GM19397 (cell line): ENCODE data around the gene CLEC16A.
A peak's percentile ranks its signal among the peaks of the same experiment; 100 is the strongest.
"Not testable (repeated sequence)": the region's sequence is repeated elsewhere in the genome, so short reads cannot be mapped to it uniquely, and the experiment has no call there.

Experiments used
- ATAC-seq: cut with Tn5 transposase; IDR thresholded peaks from one replicate; pipeline ENCODE4 v1.9.1; 2021; ENCODE audit warnings: mild to moderate bottlenecking, moderate library complexity; ENCODE audit not compliant: unreplicated experiment

The CLEC16A gene

GRCh38 chr16:11092788-11093571 is 148.6 kb downstream of the CLEC16A start:
- no peak for ATAC-seq

- no peak for ATAC-seq
These were observed 149.3 kb downstream of the CLEC16A start for GRCh38 chr16:11093572-11094074.

GRCh38 chr16:11094075-11094856 is 149.9 kb downstream of the CLEC16A start:
- ATAC-seq, result peak; percentile 68

DNA sequence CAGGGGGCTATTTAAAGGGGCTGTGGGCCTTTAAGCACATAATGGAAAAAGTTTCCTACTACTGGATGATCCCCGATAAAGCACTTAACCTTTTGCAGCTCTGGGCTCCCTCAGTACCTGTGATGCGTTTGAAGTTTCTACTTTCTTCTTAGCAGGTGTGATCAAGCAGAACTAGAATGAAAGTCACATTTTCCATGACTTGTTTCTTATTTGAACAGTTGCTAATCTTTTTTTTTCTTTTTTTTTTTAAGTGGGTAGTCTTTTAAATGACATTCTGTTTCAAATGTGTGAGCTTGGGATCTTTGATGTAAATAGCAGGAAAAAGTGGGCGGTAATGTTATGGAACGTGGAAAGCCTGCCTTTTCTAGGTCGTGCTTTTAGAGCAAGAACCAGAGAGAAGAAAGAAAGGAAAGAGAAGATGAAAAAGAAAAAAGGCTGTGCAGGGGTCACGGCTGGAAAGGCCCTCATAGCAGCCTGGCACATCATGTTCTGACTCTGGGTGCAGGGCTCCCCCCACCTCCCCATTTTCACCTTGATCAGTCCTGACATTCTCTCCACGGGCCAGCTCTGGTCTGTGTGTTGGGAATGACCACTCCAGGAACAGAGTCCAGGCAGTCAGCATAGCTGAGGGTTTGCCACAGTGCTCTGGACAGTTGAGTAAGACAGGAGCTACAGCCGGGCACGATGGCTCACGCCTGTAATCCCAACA is 150.6 kb downstream of the CLEC16A start:
- ATAC-seq, result no peak

- ATAC-seq, result no peak
These were observed 151.6 kb downstream of the CLEC16A start for GRCh38 chr16:11095935-11096334.

DNA sequence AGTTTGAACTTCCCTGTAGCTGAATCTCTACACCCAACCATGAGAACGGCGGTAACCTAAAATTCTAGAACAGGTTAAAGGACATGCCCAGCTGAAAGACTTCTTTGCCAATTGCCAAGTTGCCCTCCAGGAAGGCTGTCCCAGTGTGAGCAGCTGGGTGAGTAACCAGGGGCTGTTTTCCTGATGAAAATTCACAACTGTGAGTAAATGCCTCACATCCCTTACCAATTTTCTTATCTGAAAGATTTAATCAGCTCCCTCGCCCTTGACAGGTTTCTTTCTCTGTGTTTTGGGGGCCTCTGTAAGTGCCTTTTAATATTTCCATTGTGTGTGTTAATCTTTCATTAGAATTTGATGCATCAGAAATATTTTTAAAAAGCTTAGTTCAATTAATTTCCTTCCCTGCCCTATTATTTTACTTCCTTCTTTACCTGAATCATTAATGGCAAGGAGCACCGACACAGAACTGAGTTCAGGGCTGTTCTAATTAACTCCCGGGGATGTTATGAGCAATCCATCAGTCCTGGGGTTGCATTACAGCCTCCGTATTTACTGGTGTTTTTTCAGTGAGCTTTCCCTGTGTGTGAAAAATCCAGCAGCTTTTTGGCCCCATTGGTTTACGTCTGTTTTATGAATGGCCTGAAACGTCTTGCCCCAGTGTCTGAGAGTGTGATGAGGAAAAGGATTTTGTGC is 152.9 kb downstream of the CLEC16A start:
- ATAC-seq, result no peak

DNA sequence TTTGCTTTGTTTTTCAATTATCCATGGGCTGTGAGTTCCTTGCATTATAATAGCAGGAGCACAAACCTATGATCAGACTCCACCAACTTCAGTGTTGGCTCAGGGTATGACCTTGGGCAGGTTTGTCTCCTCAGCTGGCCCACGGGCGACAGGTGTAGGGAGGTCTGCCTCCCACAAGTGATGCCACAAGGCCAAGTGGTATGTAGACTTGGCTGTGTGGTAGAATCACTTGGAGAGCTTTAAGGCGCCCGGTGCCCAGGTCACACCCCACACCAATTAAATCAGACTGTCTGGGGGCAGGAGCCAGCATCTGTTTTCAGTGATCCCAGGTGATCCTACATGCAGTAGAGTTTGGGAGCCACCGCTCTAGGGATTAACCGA is 153.4 kb downstream of the CLEC16A start:
- ATAC-seq, result no peak

GRCh38 chr16:11098601-11099390 is 154.4 kb downstream of the CLEC16A start:
- no peak for ATAC-seq

GRCh38 chr16:11099672-11100205 is 155.4 kb downstream of the CLEC16A start:
- no peak for ATAC-seq

GRCh38 chr16:11100239-11100750 is 155.9 kb downstream of the CLEC16A start:
- no peak for ATAC-seq

GRCh38 chr16:11101283-11101682 is 156.9 kb downstream of the CLEC16A start:
- no peak for ATAC-seq

GRCh38 chr16:11101695-11102522 is 157.5 kb downstream of the CLEC16A start:
- no peak for ATAC-seq

DNA sequence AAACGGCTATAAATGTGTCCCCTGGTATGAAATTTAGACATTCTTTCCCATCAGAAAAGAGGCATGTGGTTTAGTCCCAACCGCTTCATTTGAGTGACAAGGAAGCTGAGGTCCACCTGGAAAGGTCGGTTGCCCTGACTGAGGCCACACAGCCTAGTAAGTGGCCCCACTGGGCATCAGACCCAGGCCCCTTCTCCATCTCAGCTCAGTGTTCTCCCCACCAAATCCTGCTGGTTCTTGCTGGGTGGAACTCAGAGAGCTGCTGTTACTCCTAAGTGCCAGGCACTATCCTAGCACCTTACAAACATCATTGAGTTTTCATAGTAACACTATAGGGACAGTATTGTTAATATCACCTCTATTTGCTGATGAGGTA is 158.1 kb downstream of the CLEC16A start:
- ATAC-seq, result no peak

DNA sequence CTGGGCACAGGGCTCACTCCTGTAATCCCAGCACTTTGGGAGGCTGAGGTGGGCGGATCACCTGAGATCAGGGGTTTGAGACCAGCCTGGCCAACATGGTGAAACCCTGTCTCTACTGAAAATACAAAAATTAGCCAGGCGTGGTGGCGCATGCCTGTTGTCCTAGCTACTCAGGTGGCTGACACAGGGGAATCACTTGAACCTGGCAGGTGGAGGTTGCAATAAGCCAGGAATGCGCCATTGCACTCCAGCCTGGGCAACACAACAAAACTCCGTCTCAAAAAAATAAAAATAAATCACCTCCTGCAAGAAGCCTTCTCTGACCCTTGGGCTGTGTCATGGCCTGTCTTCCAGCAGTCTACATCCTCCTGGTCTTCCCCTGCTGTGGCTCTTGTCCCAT is 158.9 kb downstream of the CLEC16A start:
- ATAC-seq, result not testable (repeated sequence)

DNA sequence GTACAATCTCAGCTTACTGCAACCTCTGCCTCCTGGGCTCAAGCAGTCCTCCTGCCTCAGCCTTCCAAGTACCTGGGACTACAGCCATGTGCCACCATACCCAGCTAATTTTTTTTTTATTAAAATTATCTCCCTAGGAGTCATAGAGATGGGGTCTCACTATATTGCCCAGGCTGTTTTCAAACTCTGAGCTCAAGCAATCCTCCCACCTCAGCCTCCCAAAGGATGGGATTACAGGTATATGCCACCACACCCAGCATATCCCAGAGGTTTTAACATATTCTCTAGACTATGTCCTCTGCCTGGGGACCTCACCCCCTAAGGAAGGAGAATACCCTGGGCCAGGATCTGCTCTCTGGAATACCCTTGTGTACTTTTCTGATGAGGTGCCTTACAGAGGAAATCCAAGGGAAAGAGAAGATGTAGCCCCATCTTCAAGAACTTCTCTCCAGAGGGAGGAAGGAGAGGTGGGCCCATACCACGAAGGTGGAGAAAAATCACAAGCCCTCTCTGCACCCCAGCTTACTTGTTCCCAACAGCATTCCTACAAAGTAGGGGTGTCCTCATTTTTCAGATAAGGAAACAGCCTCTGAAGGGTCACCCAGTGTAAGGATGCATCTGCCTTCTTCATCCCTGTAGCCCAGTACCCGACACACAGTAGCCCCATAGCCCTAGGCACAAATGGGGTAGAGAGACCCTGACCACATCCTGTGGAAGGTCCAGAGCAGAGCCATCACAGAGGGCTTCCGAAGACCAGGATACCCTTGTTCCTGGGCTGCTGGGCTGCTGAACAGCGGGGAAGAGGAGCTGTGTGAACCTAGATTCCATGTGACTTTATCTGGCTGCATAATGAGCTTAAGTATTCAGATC is 160.0 kb downstream of the CLEC16A start:
- peak; percentile 8 for ATAC-seq

DNA sequence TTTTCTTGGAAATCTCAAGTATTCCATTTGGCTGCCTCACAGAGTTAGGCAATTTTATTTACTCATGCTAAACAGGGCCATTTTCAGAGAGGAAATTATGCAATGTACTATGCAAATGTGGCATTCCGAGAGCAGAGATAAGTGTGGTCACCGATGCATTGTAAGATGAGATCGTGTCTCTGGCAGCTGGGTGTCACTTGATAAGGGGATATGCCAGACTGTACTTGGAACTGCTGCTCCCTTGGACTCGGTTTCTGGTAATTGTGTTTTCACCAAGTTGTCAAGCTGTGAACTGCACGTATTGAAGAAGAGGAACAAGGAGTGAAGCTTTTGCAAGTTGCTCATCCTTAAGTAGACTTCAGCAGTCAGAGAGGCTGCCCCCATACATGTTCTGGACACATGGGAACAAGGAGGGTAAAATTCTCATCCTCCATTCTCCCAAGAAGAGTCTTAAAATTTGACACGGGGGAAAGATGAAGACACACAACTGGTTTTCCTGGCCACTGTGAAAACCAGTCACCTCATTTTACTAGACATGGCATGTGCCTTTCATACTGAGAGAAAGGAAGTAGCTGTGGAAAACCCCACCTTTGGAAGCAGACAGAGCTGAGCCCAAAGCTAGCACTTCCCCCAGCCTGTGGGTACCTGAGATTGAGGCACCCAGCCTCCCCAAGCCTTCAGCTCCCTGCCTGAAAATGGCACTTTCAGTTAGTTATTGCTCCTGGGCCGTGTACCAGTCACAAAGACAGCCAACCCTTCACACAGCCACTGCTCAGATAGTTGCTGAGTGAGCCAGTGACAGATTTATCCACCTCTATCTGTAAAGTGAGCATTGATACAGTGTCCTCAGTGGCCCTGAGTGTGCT is 160.9 kb downstream of the CLEC16A start:
- ATAC-seq, result peak; percentile 67

GRCh38 chr16:11106726-11107125 is 162.4 kb downstream of the CLEC16A start:
- ATAC-seq, result no peak
